Stimulated activated CD8-positive, alpha-beta memory T cell treated with anti-CD3 and anti-CD28 coated beads, Interleukin-12 subunit alpha, Interleukin-12 subunit beta, amount 100 ng/mL, for 24 hours (primary cell): ENCODE data around the gene ANO1.

ENCODE experiments used
- DNase-seq: peaks from one replicate; pipeline ENCODE4 v3.0.0-alpha.2; 2020; ENCODE audit errors: extremely low read depth

Gene ANO1

DNA sequence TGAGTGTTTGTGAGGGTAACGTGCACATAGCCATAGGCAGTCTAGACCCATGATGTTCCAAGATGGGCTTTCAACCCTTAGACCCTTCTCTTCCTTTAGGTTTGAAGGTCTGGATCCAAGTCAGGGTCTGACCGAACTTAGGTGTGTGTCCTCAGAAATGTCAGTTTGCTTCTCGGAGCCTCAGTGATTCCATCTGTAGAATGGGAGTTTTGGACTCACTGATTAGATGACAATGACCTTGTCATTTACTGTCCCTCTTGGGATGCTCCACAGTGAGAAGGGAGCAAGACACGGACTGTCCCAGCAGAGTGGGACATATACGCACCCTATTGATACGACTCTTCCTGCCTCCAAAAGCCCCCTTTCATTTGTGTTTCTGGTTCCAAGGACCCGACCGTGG, 37.7 kb downstream of the ANO1 start:
- no peak for DNase-seq

DNA sequence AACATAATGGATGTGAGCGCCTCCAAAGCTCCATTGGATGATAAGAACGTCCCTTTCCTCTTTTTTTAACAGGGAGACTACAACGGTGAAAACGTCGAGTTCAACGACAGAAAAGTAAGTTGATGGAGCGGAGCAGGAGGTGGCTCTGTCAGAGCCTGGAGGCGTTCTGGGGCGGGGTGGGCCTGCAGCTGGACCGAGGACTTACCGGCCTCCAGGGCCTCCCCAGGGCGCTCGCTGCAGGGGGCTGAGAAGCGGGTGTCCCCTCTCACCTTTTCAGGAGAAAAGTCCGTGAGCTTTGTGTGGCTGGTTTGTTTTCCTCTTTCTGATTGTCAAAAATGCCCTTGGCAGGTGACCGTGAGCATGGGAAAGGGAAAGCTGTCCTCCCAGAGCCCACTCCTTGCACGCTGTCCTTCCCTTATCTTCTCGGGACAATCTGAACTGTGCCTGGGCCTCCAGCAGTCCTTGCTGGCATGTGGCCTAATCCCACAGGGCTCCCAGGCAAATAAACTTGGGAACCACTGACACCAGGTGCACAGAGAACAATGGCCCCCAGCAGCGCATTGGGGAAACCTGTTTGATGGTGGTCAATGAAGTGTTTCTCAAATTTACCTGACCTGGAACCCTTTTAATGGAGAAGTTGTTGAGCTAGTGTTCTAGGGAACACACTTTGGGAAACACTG, 38.4 kb downstream of the ANO1 start:
- DNase-seq: no peak

DNA sequence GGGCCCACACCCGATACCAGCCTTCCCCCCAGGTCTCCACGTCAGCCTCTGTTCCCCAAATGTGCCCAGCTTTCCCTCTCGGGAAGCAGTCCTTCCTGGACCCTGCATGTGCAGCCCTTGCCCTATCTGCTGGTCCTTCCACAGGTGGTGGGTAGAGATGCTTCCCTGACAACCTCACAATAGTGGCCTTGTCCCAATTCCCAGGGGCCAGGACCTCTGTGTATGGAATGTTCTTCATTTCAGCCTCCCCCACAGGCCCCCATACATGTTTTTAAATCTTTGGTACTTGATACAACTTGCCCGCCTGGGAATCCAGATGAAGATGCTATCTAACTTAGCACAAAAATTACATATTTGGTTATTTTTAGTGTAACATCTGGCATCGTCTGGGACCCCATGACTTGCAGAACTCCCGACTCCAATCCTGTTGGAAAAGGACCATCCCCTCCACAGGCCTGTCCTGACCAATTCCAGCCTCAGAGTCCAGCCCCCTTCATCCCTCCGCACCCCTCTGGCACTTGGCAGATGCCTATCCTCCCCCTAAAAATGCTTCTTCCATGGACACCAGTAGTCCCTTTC, 39.5 kb downstream of the ANO1 start:
- DNase-seq: no peak

DNA sequence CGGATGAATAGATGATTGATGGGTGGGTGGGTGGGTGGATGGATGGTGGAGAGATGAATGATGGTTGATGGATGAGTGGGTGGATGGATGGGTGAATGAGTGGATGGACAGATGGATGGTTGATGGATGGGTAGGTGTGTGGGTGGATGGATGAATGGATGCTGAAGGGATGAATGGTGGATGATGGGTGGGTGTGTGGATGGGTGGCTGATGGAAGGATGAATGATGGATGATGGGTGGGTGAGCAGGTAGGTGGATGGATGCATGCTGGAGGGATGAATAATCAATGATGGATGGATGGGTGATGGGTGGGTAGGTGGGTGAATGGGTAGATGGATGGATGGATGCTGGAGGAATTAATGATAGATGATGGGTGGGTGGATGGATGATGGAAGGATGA, 40.5 kb downstream of the ANO1 start:
- DNase-seq: no peak

DNA sequence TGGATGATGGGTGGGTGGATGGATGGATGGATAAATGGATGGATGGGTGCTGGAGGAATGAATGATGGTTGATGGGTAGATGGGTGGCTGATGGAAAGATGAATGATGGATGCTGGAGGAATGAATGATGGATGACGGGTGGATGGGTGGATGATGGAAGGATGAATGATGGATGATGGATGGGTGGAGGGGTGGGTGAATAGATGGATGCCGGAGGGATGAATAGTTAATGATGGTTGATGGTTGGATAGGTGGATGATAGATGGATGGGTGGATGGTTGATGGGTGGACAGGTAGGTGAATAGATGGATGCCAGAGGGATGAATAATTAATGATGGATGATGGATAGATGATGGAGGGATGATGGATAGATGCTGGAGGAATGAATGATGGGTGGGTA, 41.4 kb downstream of the ANO1 start:
- DNase-seq: no peak

DNA sequence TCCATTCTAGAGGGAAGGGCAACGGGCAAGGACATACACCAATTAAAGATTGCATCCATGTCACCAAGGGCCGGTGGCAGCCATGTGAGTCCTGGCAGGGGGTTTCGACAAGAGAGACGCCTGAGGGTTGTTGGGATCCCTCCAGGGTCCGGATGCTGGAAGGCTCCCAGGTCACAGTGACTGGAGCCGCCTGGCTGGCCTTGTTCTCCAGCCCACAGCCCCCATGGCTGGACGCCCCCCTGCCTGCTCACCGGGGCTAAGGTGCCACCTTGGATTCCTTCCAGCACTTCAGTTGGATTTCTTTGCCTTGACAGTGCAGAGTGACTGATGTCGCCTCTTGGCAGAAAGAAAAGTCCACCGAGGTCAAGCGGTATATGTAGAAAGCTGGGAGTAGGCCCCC, 42.6 kb downstream of the ANO1 start:
- no peak for DNase-seq

DNA sequence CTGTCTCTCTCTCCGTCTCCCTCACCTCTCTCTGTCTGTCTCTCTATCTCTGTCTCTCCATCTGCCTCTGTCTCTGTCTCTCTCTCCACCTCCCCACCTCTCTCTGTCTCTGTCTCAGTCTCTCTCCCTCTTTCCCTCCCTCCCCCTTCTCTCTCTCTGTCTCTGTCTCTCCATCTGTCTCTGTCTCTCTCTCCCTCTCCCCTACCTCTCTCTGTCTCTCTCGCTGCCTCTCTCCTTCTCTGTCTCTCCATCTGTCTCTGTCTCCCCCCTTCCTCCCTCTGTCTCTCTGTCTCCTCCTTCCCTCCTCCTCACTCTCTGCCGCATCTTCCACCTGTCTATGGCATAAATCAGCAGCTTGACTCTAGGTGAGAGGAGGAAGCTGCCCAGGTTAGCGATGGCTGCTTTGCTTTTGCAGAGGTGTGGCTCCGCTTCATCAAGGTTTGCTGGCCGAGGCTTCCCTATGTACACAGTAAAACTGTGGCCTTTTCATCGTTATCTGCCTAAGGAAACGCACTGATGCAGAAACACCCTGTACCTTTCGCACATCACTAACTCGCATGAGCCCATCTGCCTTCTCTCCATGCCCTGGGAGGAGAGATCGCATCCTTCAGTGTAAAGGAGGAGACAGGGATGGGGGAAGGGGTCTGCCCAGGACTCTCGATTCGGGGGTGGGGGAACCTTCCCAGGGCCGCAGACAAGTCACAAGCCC, 44.5 kb downstream of the ANO1 start:
- DNase-seq: no peak

DNA sequence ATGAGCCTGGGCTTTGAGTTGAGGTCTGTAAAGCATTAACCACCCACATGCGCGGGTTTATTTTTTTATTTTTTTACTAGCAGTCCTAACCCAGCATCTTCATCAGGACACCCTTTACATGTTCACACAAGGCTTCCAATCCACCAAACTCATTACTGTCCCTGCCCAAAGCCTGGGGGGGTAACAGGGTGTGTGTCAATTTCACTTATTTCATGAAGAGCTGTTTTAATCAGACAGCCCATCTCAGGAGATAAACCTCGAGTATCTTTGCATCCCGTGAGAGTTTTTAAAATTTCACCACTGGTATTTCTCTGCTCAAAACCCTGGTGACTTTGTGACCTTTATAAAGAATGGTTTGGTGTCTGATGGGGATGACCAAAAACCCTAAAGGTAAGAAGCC, 45.6 kb downstream of the ANO1 start:
- no peak for DNase-seq

DNA sequence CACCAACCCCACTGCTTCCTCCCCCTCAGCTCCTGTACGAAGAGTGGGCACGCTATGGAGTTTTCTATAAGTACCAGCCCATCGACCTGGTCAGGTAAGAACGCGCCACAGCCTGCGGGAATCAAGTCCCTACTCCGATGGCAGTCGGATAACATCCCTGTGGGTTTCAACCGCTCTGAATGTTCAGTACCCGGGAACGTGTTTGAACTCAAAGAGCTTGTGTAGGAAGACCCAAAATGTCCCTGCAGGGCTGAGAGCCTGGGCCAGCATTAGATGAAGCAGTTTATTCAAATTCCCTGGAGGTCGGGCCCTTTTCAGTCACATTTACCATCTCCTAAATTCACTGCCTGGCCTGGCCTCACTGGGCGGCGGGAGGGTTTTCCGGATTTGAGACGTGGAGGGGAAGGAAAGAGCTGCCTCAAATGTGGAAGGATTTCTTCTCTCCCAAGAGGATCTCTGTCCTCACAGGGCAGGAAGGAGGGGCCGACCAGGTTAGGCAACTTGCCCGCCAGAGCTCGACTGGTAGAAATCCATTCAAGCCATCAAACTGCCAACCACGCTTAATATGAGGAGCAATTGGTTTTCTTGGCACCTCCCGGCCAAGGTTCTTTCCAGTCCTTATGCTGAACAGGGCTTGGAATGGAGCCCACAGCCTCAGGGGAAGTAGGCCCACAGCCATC, 46.3 kb downstream of the ANO1 start:
- DNase-seq: no peak

DNA sequence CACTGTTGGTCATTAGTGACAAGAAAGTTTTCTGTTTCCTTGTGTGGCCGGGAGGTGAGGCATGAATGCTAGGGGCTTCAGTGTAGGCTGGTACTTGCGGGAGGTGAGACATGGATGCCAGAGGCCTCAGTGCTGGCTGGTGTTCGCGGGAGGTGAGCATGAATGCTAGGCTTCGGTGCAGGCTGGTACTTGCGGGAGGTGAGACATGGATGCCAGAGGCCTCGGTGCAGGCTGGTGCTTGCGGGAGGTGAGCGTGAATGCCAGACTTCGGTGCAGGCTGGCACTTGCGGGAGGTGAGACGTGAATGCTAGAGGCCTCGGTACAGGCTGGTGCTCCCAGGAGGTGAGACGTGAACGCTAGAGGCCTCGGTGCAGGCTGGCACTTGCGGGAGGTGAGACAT, 48.4 kb downstream of the ANO1 start:
- DNase-seq: no peak

DNA sequence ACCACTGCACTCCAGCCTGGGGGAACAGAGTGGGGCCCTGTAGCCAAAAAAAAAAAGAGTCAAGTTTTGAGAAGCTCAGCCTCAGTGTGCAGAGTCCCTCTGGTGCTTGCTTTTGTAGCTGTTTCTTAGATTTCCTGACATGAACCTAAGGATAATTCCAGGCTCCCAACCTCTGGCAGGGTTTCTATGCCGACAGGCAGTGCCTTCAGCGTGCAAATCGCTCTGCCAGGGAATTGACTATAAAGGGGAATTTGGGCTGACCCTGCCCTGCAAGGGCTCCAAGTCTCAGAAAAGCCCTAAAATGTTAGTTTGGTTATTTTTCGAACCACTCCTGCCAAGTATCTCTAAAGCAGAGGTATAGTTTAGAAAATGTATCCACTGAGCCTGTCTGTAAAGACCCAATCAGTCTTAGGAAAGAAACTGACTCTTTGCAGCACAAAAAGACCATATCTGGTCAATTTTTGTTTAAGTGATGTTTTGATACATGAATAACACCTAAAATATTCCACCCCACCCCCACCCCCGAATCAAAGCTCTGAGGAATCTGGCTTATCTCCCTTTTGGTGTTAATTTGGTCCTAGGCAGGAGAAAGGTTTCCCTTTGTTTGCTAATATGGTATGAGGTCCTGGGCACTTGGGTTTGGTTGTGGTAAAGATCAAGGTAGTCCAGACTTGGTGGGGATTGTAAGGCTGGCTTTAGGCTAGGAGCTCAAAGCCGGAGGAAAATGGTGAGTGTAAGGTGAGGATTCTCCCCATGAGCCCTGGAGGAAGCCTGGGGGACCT, 49.7 kb downstream of the ANO1 start:
- DNase-seq: no peak

DNA sequence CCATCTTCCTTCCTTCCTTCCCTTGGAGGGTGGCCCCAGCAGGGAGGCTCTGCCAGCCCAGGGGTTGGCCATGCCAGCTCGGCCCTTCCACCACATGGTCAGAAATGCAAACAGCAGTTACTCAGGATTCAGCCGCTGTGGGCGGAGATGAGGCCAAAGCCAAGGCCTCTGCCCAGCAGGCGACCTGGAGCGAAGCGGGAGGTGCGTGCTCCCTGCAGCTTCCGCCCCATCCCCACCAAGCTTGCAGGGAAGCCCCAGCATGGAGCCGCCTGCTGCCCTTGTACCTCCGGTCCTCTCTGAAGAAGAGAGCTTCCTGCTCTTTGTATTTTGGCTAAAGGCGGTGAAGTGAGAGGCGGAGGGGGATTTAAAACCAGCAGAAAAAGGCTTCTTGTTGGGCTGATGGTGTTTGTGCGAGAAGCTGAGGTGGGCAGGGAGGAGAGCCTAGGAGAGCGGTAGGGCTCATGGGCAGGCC, 50.4 kb downstream of the ANO1 start:
- DNase-seq: no peak

DNA sequence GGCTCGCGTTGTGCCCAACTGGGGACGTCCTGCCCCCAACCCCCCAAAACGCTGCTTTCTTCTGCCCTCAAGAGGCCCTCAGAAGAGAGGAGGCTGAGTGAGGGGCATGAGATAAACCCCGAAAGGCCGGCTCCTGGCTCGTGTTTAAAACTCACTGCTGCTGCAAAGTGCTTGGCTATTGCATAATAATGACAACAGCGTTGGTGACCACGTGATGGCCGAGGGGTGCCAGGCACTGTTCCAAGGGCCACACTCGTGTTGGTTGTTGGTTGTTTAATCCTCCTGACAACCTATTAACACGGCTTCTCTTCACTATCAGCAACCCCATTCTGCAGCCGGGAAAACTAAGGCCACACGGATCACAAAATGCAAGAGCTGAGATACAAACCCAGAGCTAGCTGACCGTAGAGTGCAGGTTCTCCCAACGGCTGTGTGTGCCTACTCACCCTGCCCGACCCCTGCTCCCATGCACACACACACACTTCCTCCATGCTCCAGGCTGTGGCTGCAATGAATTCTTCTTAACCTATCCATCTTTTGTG, 51.0 kb downstream of the ANO1 start:
- no peak for DNase-seq

DNA sequence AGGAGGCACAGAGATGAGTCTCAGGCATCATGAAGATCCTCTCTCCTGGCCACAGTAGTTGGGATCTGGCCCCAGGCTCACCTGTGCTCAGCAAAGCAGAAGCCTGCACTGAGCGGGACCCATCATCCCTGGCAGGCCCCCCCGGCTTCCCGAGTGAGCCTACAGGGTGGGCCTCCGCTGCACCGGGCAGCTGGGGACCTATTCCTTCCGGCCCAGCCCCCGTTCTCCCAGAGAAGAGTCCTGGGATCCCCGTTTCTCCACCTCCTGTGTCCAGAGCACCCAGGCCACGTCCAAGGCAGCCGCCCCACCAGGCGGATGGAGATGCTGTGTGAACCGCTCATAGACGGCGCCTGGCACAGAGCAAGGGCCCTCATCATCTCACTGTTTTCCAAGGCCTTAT, 52.5 kb downstream of the ANO1 start:
- no peak for DNase-seq

DNA sequence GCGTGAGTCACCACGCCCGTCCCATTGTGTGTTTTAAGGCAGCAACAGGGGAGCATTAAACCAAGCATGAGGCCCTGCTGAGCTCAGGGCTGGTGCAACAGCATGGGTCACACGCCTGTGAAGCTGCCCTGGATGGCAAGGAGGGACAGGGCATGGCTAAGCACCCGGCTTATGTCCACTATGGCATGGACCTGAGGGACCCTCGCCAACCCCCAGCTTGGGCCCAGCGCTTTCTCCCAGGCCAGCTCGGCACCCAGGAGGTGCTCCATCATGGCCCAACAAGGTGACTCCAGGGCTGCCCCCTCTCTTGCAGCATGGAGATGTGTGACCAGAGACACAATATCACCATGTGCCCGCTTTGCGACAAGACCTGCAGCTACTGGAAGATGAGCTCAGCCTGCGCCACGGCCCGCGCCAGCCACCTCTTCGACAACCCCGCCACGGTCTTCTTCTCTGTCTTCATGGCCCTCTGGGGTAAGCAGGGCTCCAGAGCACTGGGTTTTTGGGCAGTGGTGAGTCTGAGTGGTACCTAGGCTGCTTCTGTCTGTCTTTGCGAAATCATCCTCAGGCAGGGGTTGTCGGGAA, 53.6 kb downstream of the ANO1 start:
- DNase-seq: no peak

DNA sequence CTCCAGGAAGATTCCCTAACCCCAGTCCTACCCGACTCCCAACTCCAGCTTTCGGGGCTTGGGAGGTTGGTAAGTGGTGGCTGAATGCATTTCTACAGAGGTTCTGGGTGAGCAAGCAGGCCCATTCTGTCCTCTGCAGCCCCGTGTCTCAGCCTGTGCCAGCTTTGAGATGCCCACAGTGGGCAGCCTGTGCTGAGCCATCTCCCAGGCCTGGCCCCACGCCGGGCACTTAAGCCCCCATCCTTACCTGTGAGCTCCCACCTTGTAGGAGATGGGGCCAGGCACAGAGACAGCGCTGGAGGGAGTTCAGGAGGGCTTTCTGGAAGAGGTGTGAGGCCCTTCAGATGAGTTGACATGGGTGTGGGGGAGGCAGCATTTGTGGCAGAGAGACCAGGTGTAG, 54.5 kb downstream of the ANO1 start:
- DNase-seq: no peak

DNA sequence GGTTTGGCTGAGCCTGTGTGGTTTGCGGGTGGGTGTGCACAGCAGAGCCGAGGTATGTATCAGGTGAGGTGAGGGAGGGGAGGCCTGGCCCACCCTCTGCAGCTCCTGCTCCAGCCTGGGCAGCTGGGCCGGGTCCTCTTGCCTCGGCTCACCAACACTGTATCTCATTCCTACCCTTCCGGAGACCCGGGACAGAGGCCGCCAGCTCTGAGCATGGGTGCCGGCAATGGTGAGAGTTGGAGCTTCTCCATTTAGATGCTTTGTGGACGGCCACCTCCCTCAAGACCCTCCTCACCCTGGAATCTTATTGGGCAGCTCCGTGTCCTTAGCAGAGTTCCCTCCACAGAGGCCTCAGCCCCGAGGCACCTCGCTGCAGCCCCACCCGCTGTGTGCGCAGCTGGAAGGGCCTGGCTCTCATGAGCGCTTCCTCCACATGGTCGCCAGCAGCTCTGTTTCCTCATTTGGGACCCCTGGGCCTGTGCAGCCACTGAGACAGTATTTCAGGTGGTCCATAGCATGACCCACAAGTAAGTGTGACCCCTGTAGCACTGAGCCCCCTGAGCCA, 55.7 kb downstream of the ANO1 start:
- no peak for DNase-seq

DNA sequence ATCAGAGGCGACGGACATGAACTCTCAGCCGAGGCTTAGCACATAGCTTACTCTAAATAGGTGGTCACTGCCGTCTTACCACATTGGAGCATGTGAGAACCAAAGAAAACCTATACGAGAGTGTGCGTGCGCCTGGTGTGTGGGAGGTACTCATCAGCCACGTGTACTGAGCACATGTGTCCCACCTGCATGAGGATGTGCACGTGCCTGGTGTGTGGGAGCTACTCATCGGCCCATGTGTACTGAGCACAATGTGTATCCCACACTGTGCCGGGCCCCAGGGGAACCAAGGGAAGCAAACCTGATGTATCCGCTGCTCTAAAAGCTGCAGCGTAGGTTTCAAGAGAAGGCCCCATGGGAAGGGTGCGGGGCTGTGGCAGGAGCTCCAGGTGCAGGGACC, 56.4 kb downstream of the ANO1 start:
- no peak for DNase-seq

DNA sequence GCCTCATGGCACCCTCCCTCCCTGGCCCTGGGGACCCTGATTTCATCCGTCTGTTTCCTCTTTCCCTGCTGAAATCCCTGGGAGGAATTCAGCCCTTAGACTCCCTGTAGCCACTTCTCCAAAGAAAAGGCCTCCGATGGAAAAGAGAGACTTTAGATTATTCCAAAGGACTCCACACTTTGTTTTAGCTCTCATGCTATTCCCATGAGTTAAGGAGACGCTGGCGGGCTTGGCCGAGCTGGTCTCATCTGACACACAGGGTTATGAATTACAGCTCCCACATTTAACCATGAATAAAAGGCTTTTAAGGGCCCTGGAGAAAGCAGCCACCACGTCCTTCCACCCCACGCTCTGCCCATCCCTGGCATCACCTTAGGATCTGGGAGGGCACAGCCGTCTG, 57.0 kb downstream of the ANO1 start:
- no peak for DNase-seq

DNA sequence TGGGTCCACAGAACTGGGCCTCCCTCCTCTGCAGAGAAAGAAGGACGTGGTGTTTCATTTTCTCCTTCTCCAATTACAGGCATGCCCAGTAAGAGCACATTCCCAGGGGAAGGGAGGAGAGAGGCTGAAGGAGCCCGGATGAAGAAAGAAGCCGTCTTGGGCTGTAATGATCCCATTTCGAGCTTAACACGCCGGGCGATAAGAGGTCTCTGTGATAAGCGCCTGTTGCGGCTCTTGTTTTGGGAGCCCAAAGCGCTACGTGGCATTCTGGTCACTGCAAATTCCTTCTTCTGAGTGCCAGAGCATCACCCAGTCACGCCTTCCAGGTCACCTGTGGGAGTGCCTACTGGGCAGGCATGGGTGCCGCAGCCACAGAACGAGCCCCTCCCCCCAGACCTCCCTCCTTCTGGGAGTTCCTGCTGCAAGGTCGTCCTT, 57.5 kb downstream of the ANO1 start:
- no peak for DNase-seq

DNA sequence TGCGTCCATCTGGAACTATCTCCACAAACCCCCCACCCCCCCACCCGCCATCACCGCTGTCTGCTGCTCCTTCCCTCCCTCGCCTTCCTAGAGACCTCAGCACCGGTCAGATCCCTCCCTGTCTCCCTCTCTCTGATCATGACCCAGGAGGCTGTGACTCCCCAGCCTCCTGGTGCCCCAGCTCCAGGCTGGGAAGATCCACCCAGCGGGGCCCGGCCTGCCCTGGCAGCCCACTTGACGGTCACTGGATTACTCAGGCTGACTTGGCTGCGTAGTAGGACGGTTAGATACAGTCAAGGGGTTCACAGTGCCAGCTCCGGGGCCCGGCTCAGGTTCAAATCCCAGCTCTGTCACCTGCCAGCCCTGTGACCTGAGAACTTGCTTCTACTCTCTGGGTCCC, 59.3 kb downstream of the ANO1 start:
- DNase-seq: no peak
